Activated effector memory CD4-positive, alpha-beta T cell treated with anti-CD3 and anti-CD28 coated beads, Interleukin-2, amount 50 U/mL, for 16 hours (primary cell): ENCODE results near the gene STAM.
"Not testable (repeated sequence)": the region's sequence is repeated elsewhere in the genome, so short reads cannot be mapped to it uniquely, and the experiment has no call there.

Source experiments
- DNase-seq: peaks from one replicate; pipeline ENCODE4 v3.0.0-alpha.2; 2020

The STAM gene

GRCh38 chr10:17682236-17682946 lies 38.4 kb downstream of the STAM start:
- DNase-seq = no peak

GRCh38 chr10:17683541-17683940 lies 39.6 kb downstream of the STAM start:
- no peak for DNase-seq

- DNase-seq = no peak
Observed at GRCh38 chr10:17684537-17684936, 40.6 kb downstream of the STAM start.

- peak; percentile 81 for DNase-seq
Observed at GRCh38 chr10:17685233-17685840, 41.4 kb downstream of the STAM start.

GRCh38 chr10:17687117-17687831 lies 43.3 kb downstream of the STAM start:
- DNase-seq = no peak

GRCh38 chr10:17689137-17689536 lies 45.2 kb downstream of the STAM start:
- DNase-seq = no peak

- no peak for DNase-seq
Observed at GRCh38 chr10:17693009-17693408, 49.1 kb downstream of the STAM start.

GRCh38 chr10:17698696-17699095 lies 54.7 kb downstream of the STAM start:
- no peak for DNase-seq

- no peak for DNase-seq
Observed at GRCh38 chr10:17701301-17701700, 57.4 kb downstream of the STAM start.

GRCh38 chr10:17703706-17704105 lies 59.8 kb downstream of the STAM start:
- no peak for DNase-seq

GRCh38 chr10:17708821-17709220 lies 64.9 kb downstream of the STAM start:
- DNase-seq = no peak

GRCh38 chr10:17709492-17709891 lies 65.5 kb downstream of the STAM start:
- DNase-seq = no peak

- DNase-seq = no peak
Observed at GRCh38 chr10:17710181-17710580, 66.2 kb downstream of the STAM start.

GRCh38 chr10:17712053-17712452 lies 68.1 kb downstream of the STAM start:
- DNase-seq = no peak

GRCh38 chr10:17712717-17713471 lies 68.9 kb downstream of the STAM start:
- DNase-seq = no peak

GRCh38 chr10:17713758-17714157 lies 69.8 kb downstream of the STAM start:
- no peak for DNase-seq

- no peak for DNase-seq
Observed at GRCh38 chr10:17716161-17716560, 72.2 kb downstream of the STAM start.

- DNase-seq = not testable (repeated sequence)
Observed at GRCh38 chr10:17722317-17723014, 78.5 kb downstream of the STAM start.

GRCh38 chr10:17725703-17726102 lies 81.8 kb downstream of the STAM start:
- no peak for DNase-seq

GRCh38 chr10:17729630-17730029 lies 85.7 kb downstream of the STAM start:
- DNase-seq = no peak

- DNase-seq = no peak
Observed at GRCh38 chr10:17730667-17731066, 86.7 kb downstream of the STAM start.

GRCh38 chr10:17731331-17732020 lies 87.5 kb downstream of the STAM start:
- DNase-seq = no peak
